Stimulated activated CD4-positive, alpha-beta T cell treated with anti-CD3 and anti-CD28 coated beads, Interleukin-2, amount 100 ng/mL, for 48 hours (primary cell): Measurements from ENCODE around the gene SLC36A2.
A peak's percentile ranks its signal among the peaks of the same experiment; 100 is the strongest.
"Not testable (repeated sequence)": the region's sequence is repeated elsewhere in the genome, so short reads cannot be mapped to it uniquely, and the experiment has no call there.

ENCODE experiments used
- DNase-seq, 2 donors: peaks; one replicate each; pipeline ENCODE4 v3.0.0-alpha.2; 2020

SLC36A2 gene

DNA sequence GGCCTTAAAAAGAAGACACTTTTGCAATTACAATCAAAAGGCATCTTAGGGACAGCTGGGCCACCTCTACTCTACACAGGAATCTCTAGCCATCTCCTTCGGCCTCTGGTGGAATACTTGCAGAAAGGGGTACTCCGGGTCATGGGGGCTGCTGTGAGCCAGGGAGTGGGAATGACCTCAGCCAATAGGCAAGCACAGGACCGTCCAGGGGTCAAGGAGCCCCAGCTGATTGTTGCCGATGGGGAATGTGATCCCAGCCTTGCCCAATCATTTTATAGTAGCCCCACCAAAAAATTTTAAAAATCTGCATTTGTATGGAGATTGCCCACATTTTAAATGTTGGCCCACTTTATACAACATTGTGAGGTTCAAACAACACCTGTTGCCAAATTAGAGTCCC lies 26.9 kb downstream of the SLC36A2 start:
- DNase-seq, result no peak

DNA sequence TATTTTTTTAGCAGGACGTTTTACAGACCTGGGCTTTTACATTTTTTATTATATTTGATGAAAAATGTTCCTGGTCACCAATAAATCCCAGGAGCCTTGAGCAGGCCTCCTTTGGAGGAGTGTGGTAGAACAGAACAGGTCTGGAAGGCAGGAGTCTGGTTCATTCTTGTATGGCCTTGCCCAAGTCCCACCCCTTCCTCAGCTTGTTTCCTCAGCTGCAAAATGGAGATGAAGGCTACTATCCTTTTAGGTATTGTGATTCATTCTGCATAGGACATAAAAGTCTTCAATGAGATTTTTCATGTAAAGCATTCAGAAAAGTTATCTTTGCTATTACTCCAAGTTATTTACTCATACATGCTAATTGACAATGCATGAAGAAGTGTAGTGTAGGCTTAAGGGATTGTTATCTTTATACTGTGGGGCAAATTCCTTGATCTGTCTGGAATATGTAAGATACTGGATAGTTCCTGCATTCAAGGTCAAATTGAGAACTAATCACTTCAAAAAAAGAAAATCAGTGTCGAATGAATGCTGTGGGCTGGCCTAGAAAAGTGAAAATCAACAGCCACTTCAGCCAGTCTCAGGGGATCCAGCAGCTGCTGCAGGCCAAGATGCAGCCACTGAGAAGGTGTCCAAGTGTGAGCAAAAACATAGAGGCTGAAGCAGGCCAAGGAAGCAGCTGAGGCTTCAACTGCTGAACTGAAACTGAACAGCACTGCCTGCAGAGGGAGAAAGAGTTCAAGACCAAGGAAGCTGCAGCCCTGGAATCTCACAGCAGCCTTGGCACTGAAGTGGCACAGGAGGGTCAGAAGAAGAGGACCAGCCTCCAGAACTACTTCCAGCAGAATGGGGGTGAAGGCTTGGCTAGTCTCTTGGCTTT lies 28.3 kb downstream of the SLC36A2 start:
- DNase-seq, result no peak

DNA sequence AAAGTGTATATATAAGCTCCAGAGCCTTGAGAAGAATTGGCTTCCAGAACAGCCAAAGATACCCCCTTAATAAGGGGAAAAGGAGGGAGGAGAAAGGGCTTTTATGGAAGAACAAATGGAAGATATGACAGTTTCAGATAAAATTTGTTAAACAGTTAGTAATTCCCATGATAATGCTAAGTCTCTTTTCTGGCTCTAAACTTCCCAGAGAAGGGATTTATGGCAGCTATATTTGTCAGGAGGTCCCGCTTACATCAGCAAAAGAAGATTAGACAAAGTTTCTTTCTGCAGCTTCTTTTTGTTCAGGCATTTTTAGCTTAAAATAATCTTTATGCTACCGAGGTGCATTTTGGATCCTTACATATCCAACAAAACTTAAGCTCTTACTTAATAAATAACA lies 29.5 kb downstream of the SLC36A2 start:
- DNase-seq, result no peak

DNA sequence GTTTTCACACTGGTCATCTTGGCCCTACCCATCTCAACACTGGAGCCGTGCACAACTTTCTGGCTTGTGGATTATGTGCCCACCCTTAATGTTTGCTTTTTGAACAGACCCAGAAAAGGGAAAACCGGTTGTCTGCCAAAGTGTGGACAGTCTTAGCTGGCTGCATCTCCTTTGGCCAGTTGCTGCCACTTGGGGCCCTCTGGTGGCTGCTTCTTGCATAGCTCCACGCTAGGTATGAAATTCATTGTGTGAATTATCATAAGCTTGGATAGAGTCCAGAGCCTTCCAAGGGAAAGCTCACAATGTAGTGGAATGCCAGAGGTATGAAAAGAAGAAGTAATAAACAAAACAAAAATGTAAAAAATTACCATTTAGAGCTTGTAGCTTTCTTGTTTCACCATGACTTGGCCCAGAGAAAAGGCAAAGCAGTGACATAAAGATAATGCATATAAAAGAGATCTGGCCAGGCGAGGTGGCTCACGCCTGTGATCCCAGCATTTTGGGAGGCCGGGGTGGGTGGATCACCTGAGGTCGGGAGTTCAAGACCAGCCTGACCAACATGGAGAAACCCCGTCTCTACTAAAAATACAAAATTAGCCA lies 31.3 kb downstream of the SLC36A2 start:
- peak; percentile 61 to 73 for DNase-seq

DNA sequence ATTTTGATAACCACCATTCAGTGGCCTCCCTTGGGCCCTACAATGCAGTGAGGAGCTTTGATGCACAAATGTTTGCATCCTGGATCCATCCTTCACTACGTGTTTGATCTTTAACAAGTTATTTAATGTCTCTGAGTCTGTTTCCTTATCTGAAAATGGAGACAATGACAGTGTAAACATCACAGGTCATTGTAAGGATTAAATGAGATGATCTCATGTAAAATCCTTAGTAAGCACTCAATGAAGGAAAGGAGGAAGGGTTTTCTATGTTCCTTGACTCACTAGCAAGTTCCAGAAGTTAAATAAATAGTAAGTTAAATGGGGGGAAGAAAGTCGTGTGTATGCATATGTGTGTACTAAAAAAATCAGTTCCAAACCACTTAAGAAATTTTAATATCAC lies 34.0 kb downstream of the SLC36A2 start:
- no peak for DNase-seq

DNA sequence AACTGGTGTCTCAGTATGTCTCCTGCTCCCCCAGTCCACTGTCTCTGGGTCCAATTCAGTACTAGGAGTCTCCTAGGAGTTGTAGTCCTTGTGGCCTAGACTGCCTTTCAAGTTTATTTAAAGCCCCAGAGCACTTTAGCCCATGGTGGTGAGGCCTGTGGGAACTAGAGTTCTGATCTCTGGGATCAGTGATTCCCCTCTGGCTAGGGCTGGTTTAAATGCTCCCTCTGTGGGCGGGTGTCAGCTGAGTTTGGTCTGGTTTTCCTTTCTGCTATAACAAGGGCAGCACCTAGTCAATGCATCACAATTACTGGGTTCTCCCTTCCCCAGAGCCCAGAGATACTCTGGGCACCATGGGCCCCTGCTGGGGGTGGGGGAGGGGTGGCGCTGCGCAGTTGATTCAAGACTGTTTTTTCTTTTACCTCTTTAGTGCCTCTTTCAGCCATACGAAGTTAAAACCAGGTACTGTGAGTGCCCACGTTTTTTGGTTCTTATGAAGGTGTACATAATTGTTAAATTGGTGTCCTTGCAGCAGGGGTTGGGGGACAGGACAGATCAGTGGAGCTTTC lies 34.5 kb downstream of the SLC36A2 start:
- DNase-seq, result no peak

DNA sequence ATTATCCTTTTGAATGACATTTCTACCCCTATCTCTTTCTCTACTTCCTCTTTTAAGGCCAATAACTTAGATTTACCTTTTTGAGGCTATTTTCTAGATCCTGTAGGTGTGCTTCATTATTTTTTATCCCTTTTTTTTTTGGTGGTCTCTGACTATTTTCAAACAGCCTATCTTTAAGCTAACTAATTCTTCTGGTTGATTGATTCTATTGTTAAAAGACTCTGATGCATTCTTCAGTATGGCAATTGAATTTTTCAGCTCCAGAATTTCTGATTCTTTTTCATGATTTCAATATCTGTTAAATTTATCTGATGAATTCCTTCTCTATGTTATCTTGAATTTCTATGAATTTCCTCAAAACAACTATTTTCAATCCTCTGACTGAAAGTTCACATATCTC lies 36.4 kb downstream of the SLC36A2 start:
- no peak for DNase-seq

DNA sequence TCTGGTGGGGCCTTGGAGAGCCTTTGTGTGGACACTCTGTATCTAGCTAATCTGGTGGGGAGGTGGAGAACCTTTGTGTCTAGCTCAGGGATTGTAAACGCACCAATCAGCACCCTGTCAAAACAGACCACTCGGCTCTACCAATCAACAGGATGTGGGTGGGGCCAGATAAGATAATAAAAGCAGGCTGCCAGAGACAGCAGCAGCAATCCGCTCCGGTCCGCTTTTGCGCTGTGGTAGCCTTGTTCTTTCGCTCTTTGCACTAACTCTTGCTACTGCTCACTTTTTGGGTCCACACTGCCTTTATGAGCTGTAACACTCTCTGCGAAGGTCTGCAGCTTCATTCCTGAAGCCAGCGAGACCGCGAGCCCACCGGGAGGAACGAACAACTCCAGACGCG lies 37.5 kb downstream of the SLC36A2 start:
- not testable (repeated sequence) for DNase-seq

DNA sequence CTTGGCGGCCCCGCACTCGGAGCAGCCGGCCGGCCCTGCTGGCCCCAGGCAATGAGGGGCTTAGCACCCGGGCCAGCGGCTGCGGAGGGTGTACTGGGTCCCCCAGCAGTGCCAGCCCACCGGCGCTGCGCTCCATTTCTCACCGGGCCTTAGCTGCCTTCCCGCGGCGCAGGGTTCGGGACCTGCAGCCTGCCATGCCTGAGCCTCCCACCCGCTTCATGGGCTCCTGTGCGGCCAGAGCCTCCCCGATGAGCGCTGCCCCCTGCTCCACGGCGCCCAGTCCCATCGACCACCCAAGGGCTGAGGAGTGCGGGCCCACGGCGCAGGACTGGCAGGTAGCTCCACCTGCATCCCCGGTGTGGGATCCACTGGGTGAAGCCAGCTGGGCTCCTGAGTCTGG lies 38.1 kb downstream of the SLC36A2 start:
- DNase-seq, result not testable (repeated sequence)

DNA sequence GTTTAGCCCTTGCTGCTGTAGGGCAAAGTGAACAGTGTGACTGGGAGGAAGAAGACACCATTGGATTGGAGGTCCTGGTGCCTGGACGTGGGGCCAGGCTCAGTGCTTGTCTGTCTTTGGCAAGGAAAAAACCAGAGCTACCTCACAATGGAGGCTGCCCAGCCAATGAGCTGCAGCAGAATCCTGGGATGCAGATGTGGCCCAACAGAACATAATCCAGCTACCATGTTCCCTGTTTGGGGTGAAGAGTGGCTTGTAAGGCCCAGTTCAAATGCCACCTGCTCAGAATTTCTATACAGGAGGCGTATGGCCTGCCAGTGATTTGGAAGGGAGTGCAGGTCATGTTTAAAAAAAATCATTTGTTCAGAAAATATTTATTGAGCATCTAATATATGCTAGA lies 43.7 kb downstream of the SLC36A2 start, which contains the start of gene SLC36A3:
TSS of gene SLC36A3 (minus strand) at position 101 of the 400 bp plus-strand sequence. CDS start 412 bp downstream, outside the sequence.
- DNase-seq, result no peak

DNA sequence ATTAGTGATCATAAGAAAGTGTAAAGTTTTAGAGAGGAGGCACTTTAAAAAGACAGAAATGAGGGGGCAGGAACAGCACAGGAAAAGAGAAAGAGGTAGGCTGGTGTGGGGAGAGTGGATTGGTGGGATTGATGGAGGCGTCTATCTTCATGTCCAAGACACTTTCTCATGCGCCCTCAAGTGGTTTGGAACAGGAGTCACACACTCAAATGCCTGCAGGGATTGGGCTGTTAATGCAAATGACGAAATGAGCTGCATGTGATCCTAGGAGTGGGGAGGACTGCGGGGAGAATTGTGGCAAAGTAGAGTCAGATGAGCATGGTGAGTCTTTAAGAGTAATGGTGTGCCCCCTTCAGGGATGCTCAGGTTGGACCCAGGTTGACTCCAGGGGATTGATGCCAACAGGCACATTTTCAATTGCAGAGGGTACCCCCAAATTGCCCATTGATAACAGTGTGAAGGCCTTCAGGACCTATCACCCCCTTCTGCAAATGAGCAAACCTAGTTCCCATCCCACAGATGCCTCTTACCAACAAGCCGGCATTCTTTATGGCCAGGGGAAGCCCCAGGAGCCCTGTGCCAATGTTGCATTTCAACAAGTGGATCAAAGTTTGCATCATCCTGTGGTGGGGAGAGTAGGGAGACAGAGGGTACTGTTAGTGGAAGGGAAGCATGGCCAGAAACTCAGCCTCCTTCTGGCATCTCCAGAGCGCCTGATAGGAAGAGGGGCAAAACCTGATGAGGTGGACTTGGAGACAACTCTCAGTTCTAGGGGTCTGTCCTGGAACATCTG lies 49.1 kb downstream of the SLC36A2 start:
- no peak for DNase-seq

DNA sequence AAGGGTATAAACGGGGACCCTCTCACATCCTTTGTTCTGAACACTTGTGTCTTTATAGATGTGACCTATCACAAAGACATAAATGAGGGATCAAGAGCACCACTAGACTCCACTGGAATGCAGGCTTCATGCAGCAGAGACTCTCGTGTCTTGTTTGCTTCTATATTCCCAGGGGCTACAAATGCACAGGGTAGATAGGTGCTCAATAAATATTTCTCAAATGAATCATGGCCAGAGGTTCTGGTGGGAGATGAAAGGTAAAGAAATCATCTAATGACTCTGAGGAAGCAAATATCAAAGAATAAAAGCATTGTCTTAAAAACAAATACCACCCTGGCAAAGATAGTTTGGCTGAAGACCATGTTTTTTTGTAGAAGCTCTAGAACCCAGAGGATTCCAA lies 50.4 kb downstream of the SLC36A2 start:
- no peak for DNase-seq

DNA sequence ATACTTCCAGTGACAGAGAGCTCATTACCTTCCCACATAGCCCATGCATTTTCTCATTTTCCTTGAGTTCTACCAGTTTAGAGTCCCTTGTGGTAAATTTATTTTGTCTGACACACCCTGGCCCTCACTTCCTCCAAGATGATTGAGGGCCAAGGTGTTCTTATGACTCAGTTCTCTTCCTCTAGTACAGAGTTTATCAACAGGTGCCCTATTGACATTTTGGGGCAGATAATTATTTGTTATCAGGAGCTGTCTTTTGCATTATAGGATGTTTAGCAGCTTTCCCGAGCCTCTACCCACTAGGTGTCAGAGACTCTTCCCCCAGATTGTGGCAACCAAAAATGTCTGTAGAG lies 50.9 kb downstream of the SLC36A2 start:
- DNase-seq, result no peak

DNA sequence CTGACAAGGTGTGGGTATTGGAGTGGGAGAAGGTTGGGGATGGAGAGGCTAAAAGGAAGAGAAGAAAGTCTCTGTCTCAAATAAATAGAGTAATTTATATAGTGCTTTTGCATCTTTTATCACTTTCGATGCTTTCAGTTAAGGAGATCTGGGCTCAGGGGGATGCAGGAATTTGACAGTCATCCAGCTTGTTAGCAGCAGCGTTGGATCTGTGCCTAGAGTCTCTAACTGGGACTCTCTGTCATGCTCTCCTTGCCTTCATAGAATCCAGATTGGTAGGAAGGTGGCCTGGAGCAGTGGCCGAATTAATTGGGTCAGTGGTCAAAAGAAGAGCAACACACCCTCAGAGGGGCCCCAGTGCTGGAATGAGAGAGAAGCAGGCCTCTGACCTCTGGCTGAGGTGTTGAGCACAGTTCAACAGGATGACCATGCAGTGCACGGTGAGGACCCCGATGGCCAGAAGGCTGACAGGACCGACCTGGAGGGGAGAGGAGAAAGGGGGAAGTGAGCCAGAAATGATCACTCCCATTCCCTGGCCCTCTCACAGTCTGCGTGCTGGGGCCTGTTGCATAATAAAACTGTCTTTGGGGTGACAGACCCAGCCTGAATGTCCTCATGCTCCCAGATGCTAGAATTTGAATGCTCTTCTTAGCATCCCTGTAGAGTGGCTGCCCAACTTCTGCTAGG lies 51.4 kb downstream of the SLC36A2 start:
- DNase-seq, result no peak

DNA sequence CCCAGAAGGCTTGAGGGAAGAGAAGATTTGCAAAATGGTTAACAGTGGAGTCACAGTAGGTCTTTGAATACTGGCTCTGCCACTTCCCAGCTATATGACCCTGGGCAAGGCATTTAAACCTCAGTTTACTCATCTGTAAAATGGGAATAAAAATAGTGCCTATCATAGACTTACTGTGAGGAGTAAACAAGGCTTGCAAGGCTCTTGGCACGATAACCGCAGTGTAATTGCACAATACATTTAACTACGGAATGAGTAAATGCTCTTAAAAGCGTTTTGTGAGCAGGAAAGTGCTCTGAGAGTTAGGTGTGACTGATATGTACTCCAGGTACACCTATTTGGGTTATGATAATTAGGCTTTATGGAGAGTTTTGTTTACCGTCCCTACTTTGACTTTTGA lies 52.2 kb downstream of the SLC36A2 start:
- DNase-seq, result no peak

DNA sequence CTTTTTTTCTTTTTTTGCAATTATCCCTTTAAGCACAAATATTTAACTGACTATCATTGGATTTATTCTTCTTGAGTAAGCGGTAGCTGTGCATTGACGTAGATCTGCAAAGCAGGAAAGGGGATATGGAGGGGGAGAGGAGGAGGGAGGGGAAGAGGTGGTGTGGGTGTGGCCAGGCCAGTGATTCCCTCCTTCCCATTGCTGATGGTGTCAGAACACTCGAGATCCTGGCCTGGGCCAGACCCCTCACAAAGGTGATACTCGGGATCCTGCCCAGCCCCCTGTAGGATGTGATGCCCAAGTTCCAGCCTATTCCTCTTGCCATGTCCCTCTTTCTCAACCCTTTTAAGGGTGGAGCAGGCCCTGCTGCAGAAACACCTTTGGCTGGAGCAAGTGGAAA lies 53.7 kb downstream of the SLC36A2 start:
- DNase-seq, result no peak

DNA sequence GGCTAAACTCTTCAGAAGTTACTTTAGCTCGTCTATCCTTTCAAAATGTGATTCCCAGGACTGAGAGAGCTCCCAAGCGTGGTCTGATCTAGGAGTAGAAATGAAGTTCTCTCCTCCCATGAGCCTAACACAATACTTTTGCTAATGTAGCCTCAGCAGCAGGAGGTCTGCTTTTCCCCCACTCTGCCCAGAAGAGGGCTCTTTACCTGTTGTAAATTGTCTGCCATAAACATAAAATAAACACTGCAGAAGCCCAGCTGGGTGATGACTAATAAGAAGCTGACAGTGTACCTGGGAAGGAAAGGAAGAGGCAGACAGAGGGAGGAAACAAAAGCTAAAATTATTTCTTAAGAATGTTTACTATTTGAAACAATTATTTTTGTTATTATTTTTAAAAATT lies 59.2 kb downstream of the SLC36A2 start:
- DNase-seq, result no peak

DNA sequence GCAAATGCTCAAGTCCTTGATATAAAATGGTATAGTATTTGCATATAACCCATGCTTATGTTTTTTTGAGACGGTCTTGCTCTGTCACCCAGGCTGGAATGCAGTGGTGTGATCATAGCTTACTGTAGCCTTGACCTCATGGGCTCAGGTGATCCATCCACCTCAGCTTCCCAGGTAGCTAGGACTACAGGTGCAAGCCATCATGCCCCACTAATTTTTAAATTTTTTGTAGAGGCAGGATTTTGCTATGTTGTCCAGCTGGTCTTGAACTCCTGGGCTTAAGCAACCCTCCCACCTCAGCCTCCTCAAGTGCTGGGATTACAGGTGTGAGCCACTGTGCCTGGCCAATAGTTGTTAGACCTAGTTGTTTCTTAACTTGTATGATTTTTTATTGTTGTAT lies 61.1 kb downstream of the SLC36A2 start:
- DNase-seq, result no peak

DNA sequence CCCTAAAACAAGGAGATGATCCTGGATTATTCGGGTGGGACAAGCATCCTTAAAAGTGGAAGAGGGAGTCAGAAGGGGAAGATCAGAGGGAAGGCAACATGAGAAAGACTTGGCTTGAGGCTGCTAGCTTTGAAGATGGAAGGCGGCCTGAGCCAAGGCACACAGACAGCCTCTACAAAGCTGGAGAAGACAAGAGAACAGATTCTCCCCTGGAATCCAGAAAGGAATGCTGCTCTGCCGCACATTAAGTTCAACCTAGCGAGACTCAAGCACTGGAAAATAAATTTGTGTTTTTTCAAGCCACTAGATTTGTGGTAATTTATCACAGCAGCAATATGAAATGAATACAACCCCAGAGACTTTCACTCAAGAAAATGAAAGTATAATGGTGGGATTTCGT lies 61.7 kb downstream of the SLC36A2 start:
- no peak for DNase-seq

DNA sequence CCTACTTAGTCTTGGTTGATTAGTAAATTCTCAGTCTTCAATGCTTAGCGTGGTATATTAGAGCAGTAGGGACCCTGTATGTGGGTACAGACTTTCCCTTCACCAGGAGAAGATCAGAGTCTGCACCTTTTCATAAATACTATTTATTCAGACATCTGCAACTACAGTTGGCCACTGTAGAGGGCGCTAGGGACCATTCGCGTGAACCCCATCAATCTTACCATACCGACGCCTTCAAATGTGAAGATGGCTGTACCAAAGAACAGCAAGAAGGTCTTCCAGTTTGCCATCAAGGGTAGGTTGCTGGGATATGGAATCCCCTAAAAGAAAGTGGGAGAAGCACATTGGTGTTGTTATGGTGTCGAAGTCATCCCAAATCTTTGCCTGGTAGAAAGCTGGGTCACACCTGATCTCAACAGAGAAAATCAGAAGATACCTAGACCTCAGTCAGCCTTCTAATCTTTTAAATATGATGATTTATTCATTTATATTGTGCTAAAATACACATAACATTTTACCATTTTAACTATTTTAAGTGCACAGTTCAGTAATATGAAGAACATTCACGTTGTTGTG lies 62.9 kb downstream of the SLC36A2 start:
- DNase-seq, result peak in 1 of 2 donors; percentile 9

DNA sequence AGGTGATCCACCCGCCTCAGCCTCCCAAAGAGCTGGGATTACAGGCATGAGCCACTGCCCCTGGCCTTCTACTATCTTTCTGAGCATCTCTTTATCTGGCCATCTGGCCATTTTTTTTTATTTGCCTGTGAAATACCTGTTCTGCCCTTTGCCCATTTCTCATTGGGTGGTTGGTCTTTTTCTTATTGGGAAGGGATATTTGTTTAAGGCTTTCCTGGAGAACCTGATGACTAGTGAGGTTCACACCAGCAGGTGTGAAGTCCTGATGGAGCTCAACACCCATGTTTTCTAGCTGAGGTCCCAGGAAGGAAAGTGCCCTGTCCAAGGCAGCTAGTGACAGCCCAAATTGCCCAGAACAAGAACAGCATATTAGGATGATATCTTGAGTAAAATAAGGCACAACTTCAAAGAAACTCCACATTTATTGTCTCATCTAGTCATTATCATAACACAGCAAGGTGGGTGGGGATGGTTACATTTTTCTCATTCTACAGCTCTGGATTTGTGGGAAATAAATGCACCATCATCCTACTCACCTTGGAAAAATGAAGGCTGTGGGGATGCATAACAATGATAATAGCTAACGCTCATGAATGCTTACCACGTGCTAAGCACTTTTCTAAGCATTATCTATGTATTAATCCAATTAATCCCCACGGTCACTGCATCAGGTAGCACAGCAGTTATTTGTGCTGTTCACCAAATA lies 64.1 kb downstream of the SLC36A2 start:
- no peak for DNase-seq
